Measurements from ENCODE around the gene MUC6. TPM values are rescaled to one million over a fixed set of nuclear protein-coding genes. Genes with fewer than 3 reads are reported as not detected.

The MUC6 gene
- total and polyA plus RNA-seq, 2 of the 8 experiments (the other 6 are each of a cell fraction or from before 2014, with no cell fraction given) = not detected

GRCh38 chr11:1015064-1015463 lies 21.5 kb downstream of the MUC6 start:
- H3K4me1 ChIP-seq (replicated peaks in 1 of 4; ENCODE audit: control insufficient read depth in 3 of 4, insufficient read depth in 4 of 4, low read length in 3 of 4) = peaks cover 0 to 2% (median 0%) of the 10 kb centered on the region in 4 experiments; a peak in 1 of 7 replicates
- 95% methylated on average over 7 of the region's 7 CpGs; no CpG with 5 or more reads in 1 of the 2 experiments for WGBS, 2 experiments (ENCODE audit: extremely low coverage in 1 of 2, insufficient coverage in 1 of 2, insufficient read length in 1 of 2, insufficient replicate concordance in 2 of 2, low coverage in 1 of 2, low lambda C conversion rate in 2 of 2, missing lambda C conversion rate in 1 of 2)
- no peak for FAIRE-seq
- H3K56ac ChIP-seq (replicated peaks; ENCODE audit: insufficient read length, low read depth, low read length) = no peak overlapping the region
- H2BK12ac ChIP-seq (ENCODE audit: low read depth, low read length) = no peak overlapping the region
- H3K27ac ChIP-seq (ENCODE audit: low read depth, low read length) = no peak overlapping the region
- no peak overlapping the region for H3K4ac ChIP-seq (replicated peaks; ENCODE audit: insufficient read length, low read depth, low read length)
- no peak overlapping the region for H2BK15ac ChIP-seq (ENCODE audit: low read length)
- H3K18ac ChIP-seq (ENCODE audit: extremely low read depth, low read length) = no peak overlapping the region
- ChIA-PET POLR2A (ENCODE audit: partially characterized antibody) (interaction anchor here (3.0 kb wide), 1 partner anchor 14 kb away, joined by 12 read pairs; no protein-coding TSS in a partner anchor), CTCF (ENCODE audit: partially characterized antibody) (interaction anchor here (1.0 to 1.4 kb wide), 3 partner anchors 9 to 36 kb away, joined by 3 to 6 read pairs (median 6); no protein-coding TSS in a partner anchor)
- no peak overlapping the region for H3K14ac ChIP-seq (ENCODE audit: insufficient read length)
- no peaks in the 10 kb centered on the region for H3K79me2 ChIP-seq (ENCODE audit: control insufficient read depth in 1 of 2, insufficient read depth in 2 of 2, low read length in 2 of 2)
- no peak overlapping the region for H4K91ac ChIP-seq (replicated peaks; ENCODE audit: insufficient read length, low read length)
- no peak overlapping the region for H4K8ac ChIP-seq (ENCODE audit: extremely low read depth, insufficient read depth, low read length)
- H3K79me1 ChIP-seq (ENCODE audit: low read depth, low read length) = peaks cover 12% of the 10 kb centered on the region
- H3K9me3 ChIP-seq (ENCODE audit: insufficient read depth in 2 of 2, low read depth in 1 of 2, low read length in 1 of 2) = peaks cover 5 to 9% of the 10 kb centered on the region in 2 experiments; a peak in 2 of 4 replicates
- H3K4me3 ChIP-seq (ENCODE audit: extremely low read depth in 1 of 4, insufficient read depth in 2 of 4, low read depth in 3 of 4, low read length in 4 of 4) = no peak overlapping the region
- no peak overlapping the region for H2AFZ ChIP-seq (ENCODE audit: low read length)
- H3K23ac ChIP-seq (ENCODE audit: insufficient read length) = no peak overlapping the region
- peaks cover 5% of the 10 kb centered on the region; the same call in 1 of the 2 replicates for H3K23me2 ChIP-seq (ENCODE audit: low read depth, low read length)
- H4K20me1 ChIP-seq (replicated peaks in 1 of 2; ENCODE audit: control insufficient read depth in 1 of 2, insufficient read depth in 2 of 2, low read length in 2 of 2) = peaks cover 3 to 11% of the 10 kb centered on the region in 2 experiments
- no peak overlapping the region for H2BK20ac ChIP-seq (ENCODE audit: low read length)
- no peak overlapping the region for H2BK5ac ChIP-seq (ENCODE audit: low read depth, low read length)
- no peak overlapping the region for H2BK120ac ChIP-seq (replicated peaks; ENCODE audit: low read depth, low read length)
- no peak overlapping the region for H2AK5ac ChIP-seq (ENCODE audit: low read depth, low read length)
- TF ChIP-seq BACH1 (IDR thresholded peaks at IDR 0.05; ENCODE audit: low read length) (no peak), USF2 (IDR thresholded peaks at IDR 0.05; ENCODE audit: low read length) (no peak)
- H3K36me3 ChIP-seq (ENCODE audit: control insufficient read depth in 2 of 4, insufficient read depth in 4 of 4, low read length in 3 of 4) = peaks cover 9 to 15% (median 15%) of the 10 kb centered on the region in 4 experiments
- no peak overlapping the region for H3K9ac ChIP-seq (replicated peaks in 1 of 4; ENCODE audit: extremely low read depth in 1 of 4, low read depth in 3 of 4, low read length in 3 of 4)
- H3K4me2 ChIP-seq (ENCODE audit: insufficient read depth in 1 of 2, low read depth in 2 of 2, low read length in 2 of 2) = no peak overlapping the region
- H4K5ac ChIP-seq (ENCODE audit: insufficient read length, low read depth, low read length) = no peak overlapping the region
- no peak for DNase-seq (ENCODE audit: low read depth in 1 of 2, low spot score in 2 of 2)
- peaks cover 0 to 2% (median 0%) of the 10 kb centered on the region in 4 experiments; a peak in 1 of 7 replicates for H3K27me3 ChIP-seq (replicated peaks in 1 of 4; ENCODE audit: control insufficient read depth in 3 of 4, extremely low read depth in 1 of 4, insufficient read depth in 3 of 4, low read length in 3 of 4)

Data from H1 (cell line).